Esophagus squamous epithelium (tissue), 4 donors: Measurements from ENCODE around the gene LHB.
"Not testable (repeated sequence)": the region's sequence is repeated elsewhere in the genome, so short reads cannot be mapped to it uniquely, and the experiment has no call there.

Experiments used
- POLR2A ChIP-seq, 4 donors: fragments of 450-650 bp; IDR thresholded peaks; one replicate each; pipeline ENCODE4 v1.6.1; 2017; ENCODE audit warnings: antibody characterized with exemption in 4 of 4, mild to moderate bottlenecking in 4 of 4, moderate library complexity in 3 of 4
- TF ChIP-seq, protein P1 (sequence below), 6 experiments: fragments of 450-650 bp in 4 of 6; fragments of 200-600 bp in 2 of 6; sonication (generic) in 2 of 6; IDR thresholded peaks; one replicate each; pipeline ENCODE4 v1.5.1; 2016 to 2019; ENCODE audit warnings: antibody characterized with exemption in 6 of 6, mild to moderate bottlenecking in 4 of 6, moderate library complexity in 4 of 6

GRCh38 chr19:49025088-49025487, 8.2 kb upstream of the LHB start:
- TF ChIP-seq POLR2A (IDR thresholded peaks at IDR 0.05), result not testable (repeated sequence)
- TF ChIP-seq, protein P1, sequence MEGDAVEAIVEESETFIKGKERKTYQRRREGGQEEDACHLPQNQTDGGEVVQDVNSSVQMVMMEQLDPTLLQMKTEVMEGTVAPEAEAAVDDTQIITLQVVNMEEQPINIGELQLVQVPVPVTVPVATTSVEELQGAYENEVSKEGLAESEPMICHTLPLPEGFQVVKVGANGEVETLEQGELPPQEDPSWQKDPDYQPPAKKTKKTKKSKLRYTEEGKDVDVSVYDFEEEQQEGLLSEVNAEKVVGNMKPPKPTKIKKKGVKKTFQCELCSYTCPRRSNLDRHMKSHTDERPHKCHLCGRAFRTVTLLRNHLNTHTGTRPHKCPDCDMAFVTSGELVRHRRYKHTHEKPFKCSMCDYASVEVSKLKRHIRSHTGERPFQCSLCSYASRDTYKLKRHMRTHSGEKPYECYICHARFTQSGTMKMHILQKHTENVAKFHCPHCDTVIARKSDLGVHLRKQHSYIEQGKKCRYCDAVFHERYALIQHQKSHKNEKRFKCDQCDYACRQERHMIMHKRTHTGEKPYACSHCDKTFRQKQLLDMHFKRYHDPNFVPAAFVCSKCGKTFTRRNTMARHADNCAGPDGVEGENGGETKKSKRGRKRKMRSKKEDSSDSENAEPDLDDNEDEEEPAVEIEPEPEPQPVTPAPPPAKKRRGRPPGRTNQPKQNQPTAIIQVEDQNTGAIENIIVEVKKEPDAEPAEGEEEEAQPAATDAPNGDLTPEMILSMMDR (IDR thresholded peaks at IDR 0.05), result not testable (repeated sequence)
